8988T (cell line): ENCODE results near the gene DNASE2.
"Not testable (repeated sequence)": the region's sequence is repeated elsewhere in the genome, so short reads cannot be mapped to it uniquely, and the experiment has no call there.

Experiments
- DNase-seq: peaks from one replicate; pipeline ENCODE4 v3.0.0; 2011

DNASE2 gene

GRCh38 chr19:12881172-12881808 lies at the start of gene DNASE2:
Gene DNASE2, minus strand, starts transcription at chr19:12881449. Its CDS starts 74 bp downstream, at chr19:12881375.
- peak; percentile 95 for DNase-seq

GRCh38 chr19:12930002-12930645 lies 48.9 kb upstream of the DNASE2 start:
- no peak for DNase-seq

GRCh38 chr19:12924621-12925310 lies 43.5 kb upstream of the DNASE2 start:
- DNase-seq: no peak

- no peak for DNase-seq
These were observed 41.7 kb upstream of the DNASE2 start for GRCh38 chr19:12922959-12923358.

- DNase-seq: no peak
These were observed 39.8 kb upstream of the DNASE2 start for GRCh38 chr19:12921047-12921446.

- no peak for DNase-seq
These were observed 37.0 kb upstream of the DNASE2 start for GRCh38 chr19:12918253-12918652.

- not testable (repeated sequence) for DNase-seq
These were observed 34.6 kb upstream of the DNASE2 start for GRCh38 chr19:12915860-12916259.

- DNase-seq: no peak
These were observed 32.8 kb upstream of the DNASE2 start for GRCh38 chr19:12913851-12914690.

GRCh38 chr19:12913011-12913561 lies 31.8 kb upstream of the DNASE2 start:
- DNase-seq: no peak

- no peak for DNase-seq
These were observed 31.3 kb upstream of the DNASE2 start for GRCh38 chr19:12912571-12912970.

- DNase-seq: no peak
These were observed 25.9 kb upstream of the DNASE2 start for GRCh38 chr19:12907166-12907565.

- DNase-seq: no peak
These were observed 18.8 kb upstream of the DNASE2 start for GRCh38 chr19:12899891-12900518.

GRCh38 chr19:12896460-12896859 lies 15.2 kb upstream of the DNASE2 start:
- no peak for DNase-seq

- DNase-seq: no peak
These were observed 12.3 kb upstream of the DNASE2 start for GRCh38 chr19:12893582-12893981.

GRCh38 chr19:12891553-12892021 lies 10.3 kb upstream of the DNASE2 start:
- no peak for DNase-seq

- DNase-seq: peak; percentile 94
These were observed 9.7 kb upstream of the DNASE2 start, which contains the start of gene GCDH for GRCh38 chr19:12890787-12891552. Gene GCDH, plus strand, starts transcription at chr19:12891160. Its CDS starts 145 bp downstream, at chr19:12891305.

- DNase-seq: not testable (repeated sequence)
These were observed 9.1 kb upstream of the DNASE2 start for GRCh38 chr19:12890299-12890786.

GRCh38 chr19:12888006-12888603 lies 6.9 kb upstream of the DNASE2 start:
- DNase-seq: no peak

GRCh38 chr19:12886969-12887747 lies 5.9 kb upstream of the DNASE2 start, which contains the start of gene KLF1:
Gene KLF1, minus strand, starts transcription at chr19:12887201. Its CDS starts 61 bp downstream, at chr19:12887140.
- no peak for DNase-seq

- no peak for DNase-seq
These were observed 5.4 kb upstream of the DNASE2 start for GRCh38 chr19:12886651-12886968.
